Measurements from ENCODE around the gene CNTN1.

- TF ChIP-seq CTCF (conservative IDR thresholded peaks at IDR 0.05; ENCODE audit: low read depth, low read length) (no peak), MAFK (IDR thresholded peaks at IDR 0.05; ENCODE audit: low read depth, low read length) (no peak), RFX5 (IDR thresholded peaks at IDR 0.05; ENCODE audit: low read depth, low read length) (no peak), FOS (IDR thresholded peaks at IDR 0.05; ENCODE audit: low read depth, low read length) (no peak), SMC3 (IDR thresholded peaks at IDR 0.05; ENCODE audit: low read depth, low read length) (no peak), POLR2A (IDR thresholded peaks at IDR 0.05; ENCODE audit: low read depth, low read length) (no peak), MAZ (IDR thresholded peaks at IDR 0.05; ENCODE audit: borderline replicate concordance, low read depth, low read length) (no peak), RAD21 (IDR thresholded peaks at IDR 0.05; ENCODE audit: low read length) (no peak), MXI1 (IDR thresholded peaks at IDR 0.05; ENCODE audit: borderline replicate concordance, low read depth, low read length) (no peak), CEBPB (IDR thresholded peaks at IDR 0.05; ENCODE audit: low read depth, low read length) (no peak), ELK1 (IDR thresholded peaks at IDR 0.05; ENCODE audit: borderline replicate concordance, low read depth, low read length) (no peak), USF2 (IDR thresholded peaks at IDR 0.05; ENCODE audit: low read depth, low read length) (no peak), BHLHE40 (IDR thresholded peaks at IDR 0.05; ENCODE audit: low read depth, low read length) (no peak)
Measured at GRCh38 chr12:41058266-41058665, 366.0 kb downstream of the CNTN1 start.

Measured in IMR-90 (cell line).